ENCODE results near the gene CBFA2T3.

The CBFA2T3 gene

GRCh38 chr16:88957887-88958577 lies 19.0 kb downstream of the CBFA2T3 start:
- peak; percentile 42 for DNase-seq

DNA sequence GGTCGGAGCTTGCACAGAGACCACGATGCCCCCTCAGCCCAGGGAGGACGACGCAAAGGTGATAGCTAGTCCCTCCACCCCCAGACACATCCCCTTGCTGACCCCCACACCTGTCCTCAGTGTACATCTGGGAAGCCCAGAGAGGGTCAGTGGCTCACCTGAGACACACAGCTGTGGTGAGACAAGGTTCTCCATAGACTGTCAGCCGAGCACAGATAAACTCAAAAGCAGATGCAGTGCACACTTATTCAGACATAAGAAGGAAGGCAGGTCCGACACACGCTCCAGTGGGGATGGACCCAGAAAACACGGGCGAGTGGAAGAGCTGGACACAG lies 19.6 kb downstream of the CBFA2T3 start:
- DNase-seq, result no peak

DNA sequence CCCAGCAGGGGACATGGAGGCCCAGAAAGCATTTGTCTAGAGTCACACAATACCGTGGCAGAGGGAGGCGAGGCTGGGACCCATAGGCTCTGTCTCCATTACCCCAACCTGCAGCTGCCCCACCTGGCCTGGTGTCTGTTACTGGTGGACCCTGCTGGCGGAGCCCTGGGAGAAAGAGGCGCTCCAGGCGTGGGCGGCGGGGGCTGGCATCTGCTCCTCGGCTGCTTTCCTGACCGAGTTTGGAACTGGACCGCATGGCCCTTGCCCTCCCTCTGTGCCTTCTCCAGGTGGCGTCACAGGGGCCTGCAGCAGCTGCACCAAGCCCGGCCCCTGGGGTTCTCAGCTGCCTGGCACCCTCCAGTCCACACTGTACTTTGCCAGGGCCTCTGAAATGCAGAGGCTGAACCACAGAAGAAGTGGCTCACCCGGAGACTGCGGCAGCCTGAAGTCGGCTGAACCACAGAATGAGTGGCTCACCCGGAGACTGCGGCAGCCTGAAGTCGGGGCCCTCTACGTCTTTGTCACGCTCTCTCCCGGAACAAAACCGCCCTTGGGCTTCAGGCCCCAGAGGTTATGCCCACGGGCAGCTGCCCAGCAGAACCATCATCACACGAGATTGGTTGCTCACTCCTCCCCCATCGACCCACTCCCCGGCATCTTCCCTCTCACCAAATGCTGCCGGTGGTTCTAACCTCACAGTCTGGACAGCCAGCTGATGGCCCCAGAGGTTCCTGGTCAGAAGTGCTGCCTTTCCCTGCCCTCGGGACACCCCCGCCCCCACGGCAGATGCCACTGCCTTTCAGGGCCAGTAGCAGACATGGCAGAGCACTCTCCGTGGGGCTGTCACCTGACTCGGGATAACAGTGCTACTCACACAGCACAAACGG lies 20.2 kb downstream of the CBFA2T3 start:
- no peak for DNase-seq

DNA sequence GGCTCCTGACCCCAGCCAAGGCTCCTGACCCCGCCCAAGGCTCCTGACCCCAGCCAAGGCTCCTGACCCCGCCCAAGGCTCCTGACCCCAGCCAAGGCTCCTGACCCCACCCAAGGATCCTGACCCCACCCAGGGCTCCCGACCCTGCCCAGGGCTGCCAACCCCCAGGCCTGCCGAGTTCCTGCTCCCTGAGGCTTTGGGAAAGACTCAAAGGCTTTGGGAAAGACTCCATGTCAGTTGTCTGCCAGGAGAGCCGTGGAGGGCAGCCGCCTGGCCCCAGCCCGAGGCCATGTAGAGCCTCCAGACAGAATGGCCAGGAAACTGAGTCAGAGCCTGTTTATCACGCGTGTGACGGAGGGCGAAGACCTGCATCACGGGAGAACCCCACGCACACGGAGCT lies 21.1 kb downstream of the CBFA2T3 start:
- no peak for DNase-seq

- no peak for DNase-seq
Measured at GRCh38 chr16:88953003-88953690, 23.9 kb downstream of the CBFA2T3 start.

GRCh38 chr16:88951989-88952388 lies 25.0 kb downstream of the CBFA2T3 start:
- DNase-seq, result no peak

DNA sequence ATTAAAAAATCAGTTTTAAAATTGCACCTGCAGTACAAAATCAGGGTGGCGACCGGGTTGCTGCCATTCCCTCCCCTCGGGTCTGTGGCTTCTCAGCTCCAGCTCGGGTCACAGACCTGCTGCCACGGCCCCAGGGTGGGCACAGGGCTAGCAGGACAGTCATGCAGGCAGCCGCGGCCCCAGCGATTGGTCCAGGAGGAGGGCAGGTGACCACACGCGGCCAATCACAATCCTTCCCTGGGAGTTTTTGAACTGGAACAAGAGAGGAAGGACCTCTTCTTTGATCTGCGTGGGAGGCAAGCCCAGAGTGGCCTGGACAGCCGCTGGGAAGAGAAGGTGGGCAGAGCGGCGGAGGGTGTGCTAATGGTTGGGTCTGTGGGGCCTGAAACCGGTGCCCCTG lies 25.5 kb downstream of the CBFA2T3 start:
- DNase-seq, result no peak

- DNase-seq, result no peak
Measured at GRCh38 chr16:88948781-88949490, 28.1 kb downstream of the CBFA2T3 start.

- DNase-seq, result no peak
Measured at GRCh38 chr16:88945473-88945872, 31.5 kb downstream of the CBFA2T3 start.

GRCh38 chr16:88943741-88944140 lies 33.3 kb downstream of the CBFA2T3 start:
- no peak for DNase-seq

DNA sequence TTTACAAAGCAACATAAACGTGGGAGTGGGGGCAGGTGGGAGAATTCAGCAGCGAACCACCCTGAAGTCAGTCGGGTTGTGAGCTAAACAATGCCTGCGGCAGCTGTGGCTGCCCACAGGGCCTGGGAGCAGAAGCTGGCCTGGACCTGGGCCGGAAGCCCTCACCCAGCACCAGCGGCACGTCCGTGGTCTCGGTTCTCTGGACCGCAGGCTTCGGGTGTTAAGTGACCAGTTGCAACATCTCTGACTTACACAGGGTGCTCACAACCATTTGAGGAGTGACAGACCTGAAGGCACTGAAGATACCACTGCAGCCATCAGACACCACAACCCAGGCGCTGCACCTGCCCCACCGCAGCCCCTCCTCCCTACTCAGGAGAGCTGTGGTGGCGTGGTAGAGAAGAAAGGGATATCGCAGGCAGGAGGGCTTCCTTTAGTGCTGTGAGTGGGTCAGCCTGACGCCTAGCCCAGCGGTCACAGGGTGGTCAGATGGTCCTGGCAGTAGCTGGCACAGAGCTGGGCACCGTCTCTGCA lies 33.8 kb downstream of the CBFA2T3 start:
- no peak for DNase-seq

GRCh38 chr16:88941913-88942909 lies 34.8 kb downstream of the CBFA2T3 start:
- peak; percentile 70 for DNase-seq

GRCh38 chr16:88940862-88941817 lies 35.9 kb downstream of the CBFA2T3 start:
- DNase-seq, result peak; percentile 40

GRCh38 chr16:88939972-88940861 lies 36.8 kb downstream of the CBFA2T3 start:
- DNase-seq, result peak; percentile 34

- DNase-seq, result no peak
Measured at GRCh38 chr16:88939245-88939971, 37.6 kb downstream of the CBFA2T3 start.

DNA sequence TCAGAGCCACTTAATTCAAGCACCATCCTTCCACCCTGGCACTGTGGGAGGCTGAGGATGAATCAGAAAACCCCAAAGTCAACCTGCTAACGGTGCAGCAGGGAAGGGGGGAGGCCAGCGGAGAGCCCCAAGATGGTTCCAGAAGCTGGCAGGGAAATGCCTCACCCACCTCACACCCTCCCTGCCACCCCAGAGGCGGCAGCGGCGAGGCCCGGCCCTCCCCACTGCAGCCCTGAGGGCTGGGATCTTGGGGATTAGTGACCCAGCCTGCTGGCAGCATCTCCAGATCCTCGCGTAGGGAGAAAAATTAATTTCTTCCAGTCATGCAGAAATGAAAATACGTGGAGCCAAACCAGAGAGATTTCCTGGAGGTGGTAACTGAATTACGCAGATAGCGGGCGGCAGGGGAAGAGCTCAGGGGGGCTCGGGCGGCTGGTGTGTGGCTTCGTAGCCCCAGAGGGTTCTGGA lies 38.2 kb downstream of the CBFA2T3 start:
- no peak for DNase-seq

GRCh38 chr16:88938119-88938776 lies 38.8 kb downstream of the CBFA2T3 start:
- no peak for DNase-seq

- no peak for DNase-seq
Measured at GRCh38 chr16:88937206-88937621, 39.8 kb downstream of the CBFA2T3 start.

All from stimulated activated CD4-positive, alpha-beta T cell treated with anti-CD3 and anti-CD28 coated beads, Interleukin-15, amount 100 ng/mL, for 24 hours (primary cell).